ENCODE data around the gene AOC3.
"Not testable (repeated sequence)": the region's sequence is repeated elsewhere in the genome, so short reads cannot be mapped to it uniquely, and the experiment has no call there.

DNA sequence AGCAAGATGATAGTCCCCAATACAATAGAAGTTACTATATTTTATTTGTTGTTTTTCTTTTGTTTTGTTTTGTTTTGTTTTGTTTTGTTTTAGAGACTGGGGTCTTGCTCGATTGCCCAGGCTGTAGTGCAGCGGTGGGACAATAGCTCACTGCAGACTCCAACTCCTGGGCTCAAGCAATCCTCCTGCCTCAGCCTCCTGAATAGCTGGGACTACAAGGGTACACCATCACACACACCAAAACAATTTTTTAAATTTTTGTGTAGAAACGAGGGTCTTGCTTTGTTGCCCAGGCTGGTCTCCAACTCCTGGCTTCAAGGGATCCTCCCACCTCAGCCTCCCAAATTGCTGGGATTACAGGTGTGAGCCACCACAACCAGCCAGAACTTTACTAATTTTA, 49.0 kb downstream of the AOC3 start:
- not testable (repeated sequence) for TF ChIP-seq CTCF, POLR2A (IDR thresholded peaks at IDR 0.05)

All from adrenal gland (tissue), 5 donors.